ENCODE data around the gene ADCY5. TPM values are rescaled to one million over a fixed set of nuclear protein-coding genes. Genes with fewer than 3 reads are reported as not detected.
A peak's percentile ranks its signal among the peaks of the same experiment; 100 is the strongest.

The ADCY5 gene
- total RNA-seq, 2 donors from 2014 or later: 3.9 to 5.2 TPM

DNA sequence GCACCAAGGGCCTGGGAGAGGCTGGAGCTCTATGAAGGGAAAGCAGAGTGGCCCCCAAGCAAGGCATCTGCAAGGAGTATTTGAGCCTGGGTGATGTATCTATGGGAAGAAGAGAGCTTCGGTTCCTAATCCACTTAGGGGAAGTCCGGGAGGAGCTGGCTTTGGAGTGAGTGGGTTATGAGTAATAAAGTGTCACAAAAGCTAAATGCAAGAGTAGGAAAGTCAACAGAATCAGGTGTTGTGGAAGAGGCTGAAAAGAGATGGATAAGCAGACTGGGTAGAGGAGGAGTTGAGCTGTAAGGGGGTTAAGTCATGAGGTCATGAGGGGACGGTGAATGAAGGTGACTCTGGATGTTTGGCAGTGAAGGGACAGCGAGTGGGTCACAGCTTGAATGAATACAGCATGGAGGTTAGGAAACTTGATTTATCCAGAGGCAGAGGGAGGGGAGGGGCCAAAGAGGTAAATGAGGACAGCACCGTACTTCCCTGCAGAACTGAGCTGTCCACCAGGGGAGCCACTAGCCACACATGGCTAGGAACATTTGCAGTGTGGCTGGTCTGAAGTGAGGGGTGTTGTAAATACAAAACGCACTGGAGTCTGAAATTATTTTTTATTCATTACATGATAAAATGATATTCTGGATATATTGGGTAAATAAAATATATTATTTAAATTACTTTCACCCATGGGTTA is 83.3 kb downstream of the ADCY5 start:
- Histone ChIP-seq H3K9ac (ENCODE audit: extremely low read depth, low read length, poor library complexity, severe bottlenecking) (no peak overlapping the region), H3K9me3 (ENCODE audit: control insufficient read depth, low read length) (peaks cover 6% of the 10 kb centered on the region), H3K27ac (ENCODE audit: low read depth, low read length) (no peak overlapping the region), H3K4me3 (ENCODE audit: low read length) (no peak overlapping the region), H3K27me3 (ENCODE audit: control insufficient read depth, insufficient read depth, low read length, poor library complexity, severe bottlenecking) (no peaks in the 10 kb centered on the region), H3K36me3 (ENCODE audit: control insufficient read depth, insufficient read depth, low read length) (no peaks in the 10 kb centered on the region), H3K4me1 (ENCODE audit: control insufficient read depth, insufficient read depth, low read length) (no peaks in the 10 kb centered on the region)
- Mint-ChIP-seq H3K4me1 (no peaks in the 10 kb centered on the region), H3K9me3 (peaks cover 6% of the 10 kb centered on the region), H3K27ac (peak overlapping the region; percentile 23), H3K4me3 (no peak overlapping the region), H3K36me3 (ENCODE audit: low read depth) (no peaks in the 10 kb centered on the region), H3K27me3 (ENCODE audit: insufficient read depth) (peaks cover 11% of the 10 kb centered on the region)
- DNase-seq: peak; percentile 88
- 40 to 61% methylated on average over 5 of the region's 6 CpGs for WGBS, 2 experiments (ENCODE audit: insufficient coverage in 1 of 2, insufficient read length in 1 of 2)
- TF ChIP-seq, protein P1, sequence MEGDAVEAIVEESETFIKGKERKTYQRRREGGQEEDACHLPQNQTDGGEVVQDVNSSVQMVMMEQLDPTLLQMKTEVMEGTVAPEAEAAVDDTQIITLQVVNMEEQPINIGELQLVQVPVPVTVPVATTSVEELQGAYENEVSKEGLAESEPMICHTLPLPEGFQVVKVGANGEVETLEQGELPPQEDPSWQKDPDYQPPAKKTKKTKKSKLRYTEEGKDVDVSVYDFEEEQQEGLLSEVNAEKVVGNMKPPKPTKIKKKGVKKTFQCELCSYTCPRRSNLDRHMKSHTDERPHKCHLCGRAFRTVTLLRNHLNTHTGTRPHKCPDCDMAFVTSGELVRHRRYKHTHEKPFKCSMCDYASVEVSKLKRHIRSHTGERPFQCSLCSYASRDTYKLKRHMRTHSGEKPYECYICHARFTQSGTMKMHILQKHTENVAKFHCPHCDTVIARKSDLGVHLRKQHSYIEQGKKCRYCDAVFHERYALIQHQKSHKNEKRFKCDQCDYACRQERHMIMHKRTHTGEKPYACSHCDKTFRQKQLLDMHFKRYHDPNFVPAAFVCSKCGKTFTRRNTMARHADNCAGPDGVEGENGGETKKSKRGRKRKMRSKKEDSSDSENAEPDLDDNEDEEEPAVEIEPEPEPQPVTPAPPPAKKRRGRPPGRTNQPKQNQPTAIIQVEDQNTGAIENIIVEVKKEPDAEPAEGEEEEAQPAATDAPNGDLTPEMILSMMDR (conservative IDR thresholded peaks at IDR 0.05): peak; percentile 87

DNA sequence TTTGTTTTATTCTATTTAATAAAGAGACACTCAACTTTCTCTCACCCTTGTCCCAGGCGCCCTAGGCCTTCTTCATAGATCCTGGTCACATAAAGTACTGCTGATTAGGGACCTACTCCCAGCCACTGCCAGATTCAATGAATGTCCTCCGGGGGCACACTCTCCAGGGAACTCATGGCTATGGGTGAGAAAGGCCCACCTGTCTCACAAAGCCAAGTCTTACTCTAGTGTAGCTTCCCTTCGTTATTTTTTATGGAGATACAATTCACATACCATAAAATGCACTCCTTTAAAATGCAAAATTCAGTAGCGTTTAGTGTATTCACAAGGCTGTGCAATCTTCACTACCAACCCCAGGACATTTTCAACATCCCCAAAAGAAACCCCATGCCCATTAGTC is 87.8 kb downstream of the ADCY5 start:
- no peak overlapping the region for H3K9ac ChIP-seq (ENCODE audit: extremely low read depth, low read length, poor library complexity, severe bottlenecking)
- no peak overlapping the region for H3K4me3 ChIP-seq (ENCODE audit: low read length)
- H3K9me3 ChIP-seq (ENCODE audit: control insufficient read depth, low read length): no peaks in the 10 kb centered on the region
- Mint-ChIP-seq H3K36me3 (ENCODE audit: low read depth) (no peaks in the 10 kb centered on the region), H3K27me3 (ENCODE audit: insufficient read depth) (peaks cover 15% of the 10 kb centered on the region), H3K4me1 (peaks cover 4% of the 10 kb centered on the region), H3K9me3 (no peaks in the 10 kb centered on the region), H3K27ac (no peak overlapping the region), H3K4me3 (no peak overlapping the region)
- no peaks in the 10 kb centered on the region for H3K36me3 ChIP-seq (ENCODE audit: control insufficient read depth, insufficient read depth, low read length)
- DNase-seq: peak; percentile 67
- TF ChIP-seq, protein P1 (conservative IDR thresholded peaks at IDR 0.05): peak; percentile 74
- H3K27me3 ChIP-seq (ENCODE audit: control insufficient read depth, insufficient read depth, low read length, poor library complexity, severe bottlenecking): no peaks in the 10 kb centered on the region
- H3K4me1 ChIP-seq (ENCODE audit: control insufficient read depth, insufficient read depth, low read length): no peaks in the 10 kb centered on the region
- H3K27ac ChIP-seq (ENCODE audit: low read depth, low read length): no peak overlapping the region
- WGBS, 2 experiments (ENCODE audit: insufficient coverage in 1 of 2, insufficient read length in 1 of 2): 72 to 85% methylated on average over 2 to 4 of the region's 4 CpGs

DNA sequence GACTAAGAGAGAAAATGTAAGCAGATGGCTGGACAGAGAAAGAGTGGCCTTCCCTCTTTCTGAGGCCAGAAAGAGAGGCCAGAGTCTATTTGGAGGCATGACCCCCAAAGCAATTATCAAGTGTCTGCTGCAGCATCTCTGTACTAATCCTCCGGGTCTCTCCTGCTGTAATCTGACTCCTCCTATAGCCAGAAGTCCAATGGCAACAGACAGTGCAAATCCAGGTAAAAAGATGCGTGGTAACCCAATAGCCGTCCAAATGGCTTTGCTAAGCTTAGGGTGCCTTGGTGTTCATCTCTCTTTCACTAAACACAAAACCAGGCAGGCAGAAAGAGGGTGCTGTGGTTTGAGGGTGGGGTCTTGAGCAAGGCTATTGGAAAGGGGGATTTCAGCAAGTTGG is 91.6 kb downstream of the ADCY5 start:
- Mint-ChIP-seq H3K9me3 (no peaks in the 10 kb centered on the region), H3K36me3 (ENCODE audit: low read depth) (no peaks in the 10 kb centered on the region), H3K4me3 (no peak overlapping the region), H3K4me1 (peaks cover 6% of the 10 kb centered on the region), H3K27me3 (ENCODE audit: insufficient read depth) (peaks cover 9% of the 10 kb centered on the region), H3K27ac (no peak overlapping the region)
- Histone ChIP-seq H3K9ac (ENCODE audit: extremely low read depth, low read length, poor library complexity, severe bottlenecking) (no peak overlapping the region), H3K36me3 (ENCODE audit: control insufficient read depth, insufficient read depth, low read length) (no peaks in the 10 kb centered on the region), H3K9me3 (ENCODE audit: control insufficient read depth, low read length) (no peaks in the 10 kb centered on the region), H3K27ac (ENCODE audit: low read depth, low read length) (no peak overlapping the region), H3K4me3 (ENCODE audit: low read length) (no peak overlapping the region), H3K27me3 (ENCODE audit: control insufficient read depth, insufficient read depth, low read length, poor library complexity, severe bottlenecking) (no peaks in the 10 kb centered on the region), H3K4me1 (ENCODE audit: control insufficient read depth, insufficient read depth, low read length) (no peaks in the 10 kb centered on the region)
- TF ChIP-seq, protein P1 (conservative IDR thresholded peaks at IDR 0.05): no peak
- DNase-seq: peak; percentile 38
- WGBS, 2 experiments (ENCODE audit: insufficient coverage in 1 of 2, insufficient read length in 1 of 2): 80 to 87% methylated on average over 2 to 3 of the region's 3 CpGs
